Activated CD4-positive, alpha-beta T cell treated with anti-CD3 and anti-CD28 coated beads, Interleukin-2, amount 50 U/mL, for 48 hours (primary cell): Measurements from ENCODE around the gene FAR1.
A peak's percentile ranks its signal among the peaks of the same experiment; 100 is the strongest.

Source experiments
- DNase-seq, 2 experiments: peaks; one replicate each; pipeline ENCODE4 v3.0.0-alpha.2; 2020

FAR1 gene

GRCh38 chr11:13669544-13670488, 1.3 kb downstream of the FAR1 start:
- DNase-seq: peak; percentile 3 to 15

GRCh38 chr11:13672576-13673210, 4.2 kb downstream of the FAR1 start:
- no peak for DNase-seq

DNA sequence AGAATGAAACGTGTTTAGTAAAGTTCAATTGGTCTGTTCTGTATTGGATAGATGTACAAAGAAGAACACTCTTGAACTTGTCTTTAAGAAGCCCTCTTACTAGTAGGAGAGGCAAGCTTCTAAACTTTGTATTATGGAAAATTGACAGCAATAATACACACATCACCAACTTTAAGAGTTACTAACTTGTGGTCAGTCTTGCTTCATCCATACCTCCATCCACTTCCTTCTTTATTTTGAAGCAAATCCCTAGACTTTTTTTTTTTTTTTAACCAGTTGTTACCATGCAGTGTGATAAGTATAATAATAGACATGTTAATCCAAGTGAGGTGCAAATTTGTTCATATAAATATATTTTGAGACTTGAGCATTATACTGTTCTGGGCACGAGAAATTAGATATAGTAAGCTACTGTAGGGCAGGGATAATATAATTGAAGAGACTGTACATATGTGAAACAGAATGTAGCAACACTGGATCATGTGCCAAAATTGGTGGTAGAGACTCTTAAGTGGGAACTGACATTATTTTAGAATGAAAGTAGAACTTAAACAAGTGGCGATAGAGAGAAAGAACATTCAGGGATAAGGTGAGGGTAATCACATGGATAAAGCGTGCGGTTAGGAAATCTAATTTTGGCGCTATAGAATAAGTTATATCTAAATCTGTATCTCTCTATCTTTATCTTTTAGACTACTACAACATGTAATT, 6.5 kb downstream of the FAR1 start:
- DNase-seq: no peak

- no peak for DNase-seq
Measured at GRCh38 chr11:13676576-13676975, 8.1 kb downstream of the FAR1 start.

DNA sequence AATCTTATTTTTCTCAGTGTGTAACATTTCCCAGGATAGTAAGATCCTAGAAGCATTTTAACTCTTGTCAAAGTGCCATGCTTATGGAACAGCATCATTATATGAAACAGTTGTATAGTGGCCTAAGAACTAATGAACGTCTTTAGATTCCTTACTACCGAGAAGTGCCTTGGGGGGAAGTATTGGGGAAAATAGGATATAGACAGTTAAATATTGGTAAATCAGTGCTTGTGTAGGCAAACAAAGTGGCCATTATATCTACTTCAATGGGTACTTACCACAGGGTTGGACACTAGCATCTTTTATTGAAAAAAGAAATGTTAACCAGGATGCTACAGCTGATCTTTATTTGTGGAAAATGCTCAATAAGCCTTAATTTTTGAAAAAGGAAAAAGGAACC, 11.3 kb downstream of the FAR1 start:
- no peak for DNase-seq

GRCh38 chr11:13680501-13681264, 12.2 kb downstream of the FAR1 start:
- DNase-seq: no peak

GRCh38 chr11:13681446-13681845, 13.0 kb downstream of the FAR1 start:
- no peak for DNase-seq

DNA sequence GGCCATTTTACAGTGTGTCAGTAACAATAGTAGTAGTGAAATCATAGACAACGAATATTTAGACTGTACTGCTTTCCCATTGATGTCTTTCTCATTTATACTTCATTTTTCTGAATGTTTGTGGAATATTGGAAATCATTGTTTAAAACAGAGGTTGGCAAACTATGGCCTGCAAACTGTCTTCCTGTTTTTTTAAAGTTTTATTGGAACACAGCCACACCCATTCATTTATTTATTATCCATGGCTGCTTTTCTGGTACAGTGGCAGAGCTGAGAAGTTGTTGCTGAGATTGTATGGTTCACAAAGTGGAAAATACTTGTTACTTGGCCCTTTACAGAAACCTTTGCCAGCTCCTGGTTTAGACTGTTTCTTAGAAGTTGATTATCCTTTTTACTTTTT, 13.7 kb downstream of the FAR1 start:
- no peak for DNase-seq

GRCh38 chr11:13685461-13686108, 17.1 kb downstream of the FAR1 start:
- DNase-seq: no peak

DNA sequence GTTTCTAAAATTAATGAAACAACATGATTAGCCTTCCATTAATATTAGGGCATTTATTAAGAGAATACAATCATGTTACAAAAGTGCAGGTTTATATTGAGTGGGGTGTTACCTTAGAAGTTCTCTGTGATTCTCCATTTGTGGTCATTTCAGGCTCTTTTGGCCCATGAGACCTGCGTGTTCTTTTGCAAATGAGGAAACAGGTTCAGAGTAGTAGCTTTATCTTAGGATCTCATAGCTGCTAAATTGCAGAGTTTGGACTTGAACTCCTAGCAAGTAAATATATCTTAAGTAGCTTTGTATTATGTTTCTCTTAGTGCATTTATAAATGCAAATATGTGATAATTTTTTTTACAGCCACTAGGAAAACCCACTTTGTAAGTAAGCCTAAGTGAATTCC, 18.3 kb downstream of the FAR1 start:
- no peak for DNase-seq

GRCh38 chr11:13687271-13687670, 18.8 kb downstream of the FAR1 start:
- DNase-seq: no peak

DNA sequence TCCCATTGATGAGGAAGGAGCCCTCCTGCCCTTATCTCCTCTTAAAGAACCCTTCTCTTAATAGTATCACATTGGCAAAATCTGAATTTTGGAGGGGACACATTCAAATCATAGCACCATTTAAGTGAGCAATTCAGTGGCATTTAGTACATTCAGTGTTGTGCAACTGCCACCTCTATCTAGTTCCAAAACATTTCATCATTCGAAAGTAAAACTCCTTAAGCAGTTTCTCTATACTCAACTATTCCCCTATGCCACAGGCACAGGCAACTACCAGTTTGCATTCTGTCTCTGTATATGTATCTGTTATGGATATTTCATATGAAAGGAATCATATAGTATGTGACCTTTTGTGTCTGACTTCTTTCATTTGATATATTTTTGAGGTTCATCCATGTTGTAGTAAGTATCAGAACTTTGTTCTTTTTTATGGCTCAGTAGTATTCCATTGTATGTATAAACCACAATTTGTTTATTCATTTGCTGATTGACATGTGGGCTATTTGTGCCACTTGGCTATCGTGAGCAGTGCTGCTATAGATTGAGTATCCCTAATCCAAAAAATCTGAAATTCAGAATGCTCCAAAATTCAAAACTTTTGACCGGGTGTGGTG, 22.9 kb downstream of the FAR1 start:
- DNase-seq: no peak

- DNase-seq: no peak
Measured at GRCh38 chr11:13692172-13692571, 23.7 kb downstream of the FAR1 start.

- no peak for DNase-seq
Measured at GRCh38 chr11:13694115-13694514, 25.6 kb downstream of the FAR1 start.

DNA sequence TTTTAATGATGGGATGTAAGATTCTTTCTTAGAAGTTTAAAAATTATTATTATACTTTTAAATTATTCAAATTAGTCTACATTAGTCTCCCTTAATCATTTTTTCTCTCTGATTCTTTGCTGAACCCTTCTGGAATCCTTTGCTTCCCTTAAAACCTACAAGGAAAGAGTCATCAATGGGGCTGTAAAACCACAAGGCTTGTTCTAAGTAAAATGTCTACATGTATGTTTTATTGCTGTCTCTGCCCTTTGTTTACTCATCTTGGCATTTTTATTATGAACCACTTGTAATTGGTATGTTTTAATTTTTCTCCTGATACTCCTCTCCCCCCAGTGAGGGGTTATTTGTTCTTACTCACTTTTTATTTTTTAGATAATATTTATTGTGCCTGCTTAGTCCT, 27.4 kb downstream of the FAR1 start:
- no peak for DNase-seq

- no peak for DNase-seq
Measured at GRCh38 chr11:13697710-13698109, 29.2 kb downstream of the FAR1 start.

GRCh38 chr11:13698132-13698531, 29.7 kb downstream of the FAR1 start:
- no peak for DNase-seq

DNA sequence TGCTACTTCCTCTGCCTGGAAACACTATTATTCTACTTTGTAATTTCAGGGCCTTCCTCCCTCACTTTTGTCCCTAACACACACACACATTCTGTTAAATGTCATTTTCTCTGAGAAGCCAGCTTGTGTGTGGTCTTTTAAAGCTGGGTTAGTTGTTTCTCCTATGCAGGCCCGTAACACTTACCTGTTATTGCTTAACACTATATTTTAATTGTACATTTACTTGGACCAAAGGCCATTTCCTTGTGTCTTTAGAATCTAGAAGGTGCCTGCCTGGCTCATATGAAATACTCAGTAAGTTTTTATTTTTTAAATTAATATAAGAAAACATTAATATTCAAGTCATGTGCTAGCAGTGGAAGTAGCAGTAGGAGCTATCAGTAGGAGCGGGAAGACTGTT, 30.6 kb downstream of the FAR1 start:
- no peak for DNase-seq

DNA sequence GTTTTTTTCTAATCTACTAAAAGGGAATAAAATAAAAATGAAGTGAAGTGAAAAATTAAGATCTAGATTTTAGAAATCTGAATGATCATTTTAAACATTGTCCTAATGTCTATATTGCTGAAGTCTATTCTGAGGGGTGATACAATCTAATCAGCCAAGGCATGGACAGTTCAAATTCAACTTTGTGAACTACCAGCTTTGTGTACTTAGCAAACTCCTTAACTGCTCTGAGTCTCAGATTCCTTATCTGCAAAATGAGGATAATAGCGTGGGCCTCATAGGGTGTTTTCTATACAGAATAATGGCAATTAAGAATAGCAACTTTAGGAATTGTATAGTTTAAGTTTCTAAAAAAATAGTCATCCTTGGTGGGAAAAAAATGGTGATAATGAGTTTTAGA, 31.4 kb downstream of the FAR1 start:
- DNase-seq: no peak

- DNase-seq: no peak
Measured at GRCh38 chr11:13701506-13701905, 33.0 kb downstream of the FAR1 start.

DNA sequence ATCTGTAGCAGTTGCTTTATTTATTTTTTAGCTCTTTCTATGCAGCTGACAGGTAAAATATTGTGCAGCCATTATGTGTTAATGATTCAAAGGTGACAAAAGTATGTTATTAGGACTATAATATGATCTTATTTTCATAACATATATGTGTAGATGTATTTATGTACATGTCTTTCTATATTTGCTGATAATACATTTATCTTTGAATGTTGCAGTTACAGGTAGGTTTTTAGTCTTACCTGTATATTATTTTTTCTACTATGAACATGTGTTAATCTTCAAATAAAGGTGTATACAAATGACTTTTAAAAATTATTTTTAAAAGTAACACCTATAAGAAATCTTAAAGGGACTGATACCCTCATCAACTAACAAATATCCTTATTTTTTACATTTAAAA, 33.6 kb downstream of the FAR1 start:
- DNase-seq: no peak

GRCh38 chr11:13705710-13706109, 37.2 kb downstream of the FAR1 start:
- no peak for DNase-seq
